Effector CD4-positive, alpha-beta T cell (primary cell): ENCODE data around the gene TNXB.
A peak's percentile ranks its signal among the peaks of the same experiment; 100 is the strongest.
"Not testable (repeated sequence)": the region's sequence is repeated elsewhere in the genome, so short reads cannot be mapped to it uniquely, and the experiment has no call there.

ENCODE experiments used
- DNase-seq: peaks from one replicate; pipeline ENCODE4 v3.0.0-alpha.2; 2020

Gene TNXB

DNA sequence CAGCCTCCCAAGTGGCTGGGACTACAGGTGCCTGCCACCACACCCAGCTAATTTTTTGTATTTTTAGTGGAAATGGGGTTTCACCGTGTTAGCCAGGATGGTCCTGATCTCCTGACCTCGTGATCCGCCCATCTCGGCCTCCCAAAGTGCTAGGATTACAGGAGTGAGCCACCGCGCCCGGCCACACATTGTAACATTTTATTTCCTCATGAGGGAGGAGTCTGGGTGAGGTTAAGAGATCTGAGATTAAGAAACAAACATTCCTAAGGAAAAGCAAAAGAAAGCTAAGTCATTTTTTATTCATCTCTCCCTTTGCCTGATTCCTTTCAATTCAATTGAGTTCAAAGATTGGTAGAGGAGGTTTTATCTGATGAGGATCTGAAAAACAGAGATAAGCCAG is 35.1 kb upstream of the TNXB start:
- DNase-seq: not testable (repeated sequence)

DNA sequence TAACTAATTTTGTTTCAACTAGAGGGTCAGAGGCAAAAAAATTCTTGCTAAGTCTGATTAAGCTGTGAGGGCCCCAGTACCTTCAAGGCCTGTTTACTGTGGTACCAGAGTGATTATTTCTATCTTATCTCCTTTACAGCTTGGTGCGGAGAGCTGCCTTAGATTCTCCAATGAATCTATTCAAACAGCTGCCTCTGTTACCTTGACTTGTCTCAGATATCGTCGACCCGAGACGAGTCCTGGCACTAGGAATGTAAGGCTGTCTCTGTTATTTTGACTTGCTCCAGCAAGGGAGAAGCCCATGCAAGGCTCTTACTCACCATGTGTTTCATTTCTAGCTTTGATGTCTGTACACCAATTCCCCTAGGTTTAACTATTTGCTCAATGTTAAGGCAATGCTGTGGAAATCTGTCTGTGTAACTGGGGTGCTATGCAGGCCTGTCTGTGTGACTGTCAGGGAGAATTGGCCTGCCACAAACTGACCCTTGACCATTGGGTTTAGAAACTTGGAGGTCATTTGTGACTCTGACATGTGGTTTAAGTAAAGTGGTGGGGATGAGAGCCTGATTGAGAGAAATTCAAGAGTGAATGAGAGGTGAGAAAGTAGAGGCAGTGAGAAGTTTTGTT is 31.4 kb upstream of the TNXB start:
- no peak for DNase-seq

DNA sequence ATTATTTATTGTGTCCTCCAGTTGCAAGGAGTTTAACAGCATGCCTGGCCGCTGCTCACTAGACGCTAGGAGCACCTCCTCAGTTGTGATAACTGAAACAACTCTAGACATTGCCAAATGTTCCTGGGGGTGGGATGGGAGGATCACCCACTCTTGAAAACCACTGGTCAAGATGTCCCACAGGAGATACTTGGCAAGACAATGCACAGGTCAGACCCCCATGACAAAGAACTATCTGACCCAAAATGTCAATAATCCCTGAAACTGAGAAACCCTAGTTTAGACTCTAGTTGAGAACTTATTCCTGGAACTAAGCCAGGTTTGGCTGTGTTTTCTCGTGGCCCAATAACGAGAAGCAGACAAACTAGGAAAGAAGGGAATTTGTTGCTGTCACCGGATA is 30.5 kb upstream of the TNXB start:
- DNase-seq: no peak

DNA sequence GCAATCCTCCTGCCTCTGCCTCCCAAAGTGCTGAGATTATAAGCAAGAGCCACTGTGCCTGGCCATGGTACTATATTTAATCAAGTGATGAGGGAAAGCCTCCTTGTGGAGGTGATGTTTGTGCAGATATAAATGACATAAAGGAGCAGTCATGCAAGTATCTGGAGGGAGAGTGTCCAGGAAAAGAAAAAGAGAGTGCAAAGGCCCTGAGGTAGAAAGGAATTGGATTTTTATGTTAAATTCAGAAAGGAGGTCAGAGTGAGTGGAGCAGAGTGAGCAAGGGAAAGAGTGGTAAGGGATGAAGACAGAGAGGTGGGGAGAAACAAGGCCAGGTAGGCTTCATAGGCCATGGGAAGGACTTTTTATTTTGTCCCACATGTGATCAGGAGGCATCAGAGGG is 28.3 kb upstream of the TNXB start:
- no peak for DNase-seq

- no peak for DNase-seq
These were observed 24.6 kb upstream of the TNXB start for GRCh38 chr6:32133786-32134185.

DNA sequence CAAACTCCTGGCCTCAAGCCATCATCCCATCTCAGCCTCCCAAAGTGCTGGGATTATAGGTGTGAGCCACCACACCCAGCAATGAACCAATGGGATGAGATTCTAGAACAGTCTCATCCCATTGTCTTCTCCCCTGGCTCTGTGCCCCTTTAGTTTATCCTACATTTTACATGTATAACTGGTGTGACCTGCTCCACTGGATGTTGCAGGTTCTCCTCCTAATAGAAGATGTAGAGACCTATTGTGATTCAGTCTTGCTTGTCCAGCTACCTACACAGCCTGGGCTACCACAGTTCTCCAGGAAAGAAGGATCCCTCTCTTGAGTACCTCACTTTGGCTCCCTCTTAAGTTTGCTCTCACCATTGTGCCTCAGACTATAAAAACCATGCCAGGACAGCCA is 23.0 kb upstream of the TNXB start:
- DNase-seq: no peak

GRCh38 chr6:32131439-32131948 is 22.4 kb upstream of the TNXB start:
- no peak for DNase-seq

GRCh38 chr6:32129297-32130088 is 20.4 kb upstream of the TNXB start:
- DNase-seq: no peak

DNA sequence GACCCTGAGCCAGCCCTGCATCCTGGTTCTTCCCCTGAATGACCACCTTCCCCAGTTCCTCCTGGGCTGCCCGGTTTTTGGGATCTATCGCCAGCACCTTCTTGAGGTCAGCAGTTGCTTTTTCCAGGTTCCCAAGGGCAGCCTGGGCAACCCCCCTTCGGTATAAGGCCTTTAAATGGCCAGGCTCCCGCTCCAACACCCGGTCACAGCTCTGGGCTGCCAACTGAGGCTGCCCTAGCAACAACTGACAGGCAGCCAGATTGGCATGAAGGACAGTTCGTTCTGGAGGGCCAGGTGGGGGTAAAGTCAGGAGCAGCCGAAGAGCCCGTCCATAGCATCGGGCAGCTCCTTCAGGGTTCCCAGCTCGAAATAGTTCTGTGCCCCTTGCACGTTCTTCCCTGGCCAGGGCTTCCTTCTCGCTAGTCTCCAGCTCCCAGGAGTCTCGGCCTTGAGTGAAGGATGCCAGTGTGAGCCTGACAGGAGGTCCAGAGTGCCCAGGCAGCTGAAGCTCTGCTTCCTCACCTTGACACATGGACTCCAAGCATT is 19.7 kb upstream of the TNXB start:
- no peak for DNase-seq

DNA sequence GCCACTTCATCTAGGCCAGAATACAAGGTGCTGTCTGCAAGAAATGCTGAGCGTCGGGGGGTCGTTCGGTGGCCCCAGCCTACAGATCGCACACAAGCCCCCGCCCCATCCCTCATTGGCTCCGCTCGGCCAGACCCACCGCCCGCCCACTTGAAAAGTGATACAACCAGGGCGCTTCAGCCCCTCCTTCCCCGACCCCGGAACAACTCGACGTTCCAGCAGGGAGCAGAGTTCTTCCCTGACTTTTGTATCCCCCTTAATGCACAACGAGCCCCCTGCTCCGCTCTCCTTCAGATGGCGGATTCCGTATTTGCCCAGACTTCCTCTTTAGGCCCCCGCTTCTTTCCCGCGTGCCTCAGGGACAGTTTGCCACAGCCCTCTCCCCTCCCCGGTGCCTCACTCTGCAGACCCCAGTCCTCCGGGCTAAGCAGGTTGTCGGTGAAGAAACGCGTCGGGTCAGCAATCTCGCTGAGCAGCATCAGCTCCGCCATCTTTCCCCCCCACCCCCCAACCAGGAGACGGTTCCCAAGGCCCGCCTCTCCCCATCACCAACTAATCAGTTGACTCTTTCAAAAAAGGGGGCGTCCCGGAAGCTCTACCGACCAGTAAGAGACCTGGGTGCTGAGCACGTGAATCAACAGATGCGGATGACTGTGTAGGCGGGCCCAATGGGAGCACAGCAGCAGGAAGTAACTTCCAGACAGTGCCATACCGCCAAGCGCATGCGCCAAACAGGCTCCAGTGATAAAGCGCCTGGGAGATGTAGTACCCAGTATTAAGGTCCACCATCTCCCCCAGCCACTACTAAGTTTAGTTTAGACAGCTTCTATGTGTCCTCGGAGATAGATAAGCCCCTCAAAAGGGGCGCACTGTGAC is 18.8 kb upstream of the TNXB start, which contains the start of gene ATF6B:
Gene ATF6B (minus strand): TSS at position 530 of the 876 bp plus-strand sequence. CDS start 39 bp downstream, at position 491.
- peak; percentile 97 for DNase-seq

GRCh38 chr6:32127409-32127716 is 18.2 kb upstream of the TNXB start:
- no peak for DNase-seq

GRCh38 chr6:32126880-32127279 is 17.7 kb upstream of the TNXB start:
- no peak for DNase-seq

DNA sequence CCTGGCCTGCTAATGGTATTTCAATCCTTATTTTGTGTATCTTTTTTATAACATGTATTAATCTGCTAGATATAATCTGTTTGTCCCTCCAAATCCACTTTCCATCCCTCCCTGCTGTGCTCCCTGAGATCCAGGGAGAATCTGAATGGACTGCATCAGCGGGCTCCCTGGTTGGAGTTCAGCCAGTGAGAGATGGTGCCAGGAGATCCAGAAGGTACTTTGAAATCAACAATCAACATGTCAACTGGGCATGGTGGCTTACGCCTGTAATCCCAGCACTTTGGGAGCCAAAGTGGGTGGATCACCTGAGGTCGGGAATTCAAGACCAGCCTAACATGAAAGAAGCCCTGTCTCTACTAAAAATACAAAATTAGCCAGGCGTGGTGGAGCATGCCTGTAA is 14.5 kb upstream of the TNXB start:
- DNase-seq: no peak

- DNase-seq: no peak
These were observed 11.5 kb upstream of the TNXB start for GRCh38 chr6:32120573-32121059.

- DNase-seq: peak; percentile 56
These were observed 9.9 kb upstream of the TNXB start for GRCh38 chr6:32118782-32119628.

- no peak for DNase-seq
These were observed 8.3 kb upstream of the TNXB start for GRCh38 chr6:32117461-32117860.

- no peak for DNase-seq
These were observed 7.5 kb upstream of the TNXB start for GRCh38 chr6:32116674-32117073.

DNA sequence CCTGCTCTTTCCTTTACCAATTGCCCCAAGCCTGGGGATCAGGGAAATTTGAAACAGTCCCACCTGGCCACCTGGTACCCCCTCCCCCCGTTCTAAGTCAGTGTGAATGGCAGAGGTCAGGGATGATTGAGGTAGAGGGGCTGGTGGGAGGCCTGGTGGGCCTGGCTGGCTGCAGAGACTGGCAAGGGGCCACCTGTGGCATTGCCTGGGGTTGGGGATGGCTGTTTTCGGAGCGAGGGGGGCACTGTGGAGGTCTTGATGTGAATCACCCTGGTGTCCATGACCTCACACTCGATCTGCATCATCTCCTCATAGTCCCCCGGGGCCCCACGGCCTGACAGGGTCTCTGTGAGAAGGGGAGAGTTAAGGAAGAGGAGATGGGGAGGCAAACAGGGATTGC is 6.5 kb upstream of the TNXB start:
- DNase-seq: no peak

DNA sequence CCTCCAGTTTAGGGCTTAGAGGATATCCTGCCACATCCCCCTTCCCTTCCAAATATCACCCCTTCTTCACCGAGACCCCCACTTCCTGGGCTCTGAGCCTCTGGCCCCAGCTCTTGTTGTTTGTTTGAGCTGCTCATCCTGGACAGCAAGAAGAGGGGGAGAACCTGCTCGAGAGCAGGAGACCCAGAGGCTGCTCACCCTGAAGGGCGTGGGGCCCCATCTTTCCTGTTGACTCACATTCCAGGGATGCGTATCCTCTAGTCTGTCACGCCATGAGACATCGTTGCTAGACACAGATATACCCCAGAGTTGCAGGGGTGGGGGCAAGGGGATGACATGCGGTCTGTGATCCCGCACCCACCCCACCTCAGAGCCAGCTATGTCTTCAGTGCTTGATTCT is 5.7 kb upstream of the TNXB start:
- DNase-seq: no peak

DNA sequence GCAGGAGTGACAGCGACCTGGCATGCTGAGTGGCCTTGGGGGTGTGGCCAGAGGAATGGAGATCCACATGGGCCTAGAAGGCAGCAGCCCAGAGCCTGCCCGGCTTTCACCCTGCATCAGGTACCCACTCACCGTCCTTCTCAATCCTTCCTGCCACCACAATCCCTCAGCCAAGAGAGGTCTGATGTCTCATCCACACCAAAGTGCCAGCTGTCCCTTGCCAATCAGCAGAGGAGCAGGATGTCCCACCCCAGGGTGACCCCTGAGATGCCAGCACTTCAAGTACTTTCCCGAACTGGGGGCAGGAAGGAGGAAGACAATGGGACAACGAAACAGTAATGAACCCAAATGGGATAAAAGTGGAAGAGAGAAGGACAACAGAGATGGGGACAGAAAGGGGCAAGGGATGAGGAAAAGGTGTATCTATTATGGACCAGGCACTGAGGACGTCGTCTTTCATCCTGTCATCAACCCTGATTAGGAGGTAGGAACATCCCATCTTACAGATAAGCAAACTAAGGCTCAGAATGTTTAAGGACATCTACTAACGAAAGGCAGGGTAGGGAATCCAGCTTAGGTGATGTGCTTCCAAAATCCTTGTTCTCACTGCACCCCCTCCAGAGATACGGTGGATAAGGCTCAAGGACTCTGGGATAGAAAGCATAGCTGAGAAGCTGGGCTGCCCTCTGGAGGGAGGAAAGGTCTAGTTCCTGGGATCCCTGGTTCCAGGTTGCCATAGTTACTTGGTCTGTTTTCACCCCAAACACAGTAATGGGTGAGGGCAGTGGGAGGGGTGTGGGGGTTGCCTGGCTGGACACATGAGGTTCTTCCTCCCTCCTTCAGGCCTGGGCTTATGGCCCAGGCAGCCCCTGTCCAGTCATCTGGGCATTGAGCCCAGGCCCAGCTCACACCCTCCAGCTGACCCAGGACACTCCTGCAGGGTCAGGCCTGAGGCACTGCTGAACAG is 4.5 kb upstream of the TNXB start:
- DNase-seq: no peak
